DOHH2 (cell line): ENCODE measurements around the gene DUOXA1.

Experiments
- H3F3A ChIP-seq: fragments of 200-600 bp; sonication (generic), shearing (Covaris generic); 2 replicates; pipeline ENCODE4 v1.6.0; 2016; ENCODE audit warnings: antibody characterized with exemption, mild to moderate bottlenecking; ENCODE audit not compliant: control insufficient read depth, insufficient read depth
- H3K27ac ChIP-seq: fragments of 200-600 bp; sonication (generic); 2 replicates; pipeline ENCODE4 v1.5.1; 2014; ENCODE audit warnings: low read depth, mild to moderate bottlenecking, low read length, moderate library complexity
- H3K27me3 ChIP-seq: fragments of 200-600 bp; sonication (generic); 2 replicates; pipeline ENCODE4 v1.6.1; 2014; ENCODE audit warnings: mild to moderate bottlenecking, low read length, mixed read lengths; ENCODE audit not compliant: control insufficient read depth
- H3K36me3 ChIP-seq: fragments of 200-600 bp; sonication (generic); 2 replicates; pipeline ENCODE4 v1.6.1; 2014; ENCODE audit warnings: mild to moderate bottlenecking, low read length, moderate library complexity, mixed read lengths; ENCODE audit not compliant: control insufficient read depth
- H3K4me1 ChIP-seq: fragments of 200-600 bp; sonication (generic); 2 replicates; pipeline ENCODE4 v1.6.1; 2014; ENCODE audit warnings: mild to moderate bottlenecking, low read length, mixed read lengths; ENCODE audit not compliant: control insufficient read depth
- H3K4me2 ChIP-seq: fragments of 200-600 bp; sonication (generic); 2 replicates; pipeline ENCODE4 v1.6.0; 2014; ENCODE audit warnings: mild to moderate bottlenecking, low read length, moderate library complexity
- H3K4me3 ChIP-seq: fragments of 200-600 bp; sonication (generic); 2 replicates; pipeline ENCODE4 v1.5.1; 2014; ENCODE audit warnings: mild to moderate bottlenecking, low read length, mixed read lengths
- H3K79me2 ChIP-seq: fragments of 200-600 bp; sonication (generic); 2 replicates; pipeline ENCODE4 v1.6.1; 2014; ENCODE audit warnings: mild to moderate bottlenecking, low read length, mixed read lengths; ENCODE audit not compliant: control insufficient read depth
- H3K9me2 ChIP-seq: fragments of 200-600 bp; sonication (generic); replicated peaks from 2 replicates; pipeline ENCODE4 v1.6.1; 2014; ENCODE audit warnings: mild to moderate bottlenecking, low read length, mixed read lengths; ENCODE audit not compliant: control insufficient read depth
- H3K9me3 ChIP-seq: fragments of 200-600 bp; sonication (generic); 2 replicates; pipeline ENCODE4 v1.6.1; 2014; ENCODE audit warnings: antibody characterized with exemption, low read length, mixed read lengths; ENCODE audit not compliant: control insufficient read depth, insufficient read depth
- H4K20me1 ChIP-seq: fragments of 200-600 bp; sonication (generic); 2 replicates; pipeline ENCODE4 v1.6.0; 2014; ENCODE audit warnings: low read depth, mild to moderate bottlenecking, antibody characterized with exemption, low read length, moderate library complexity; ENCODE audit not compliant: control insufficient read depth, insufficient read depth
- EZH2phosphoT487 ChIP-seq: fragments of 200-600 bp; sonication (generic); IDR thresholded peaks from 2 replicates; pipeline ENCODE4 v1.6.1; 2017; ENCODE audit warnings: borderline replicate concordance, mild to moderate bottlenecking, antibody characterized with exemption, low read length, moderate library complexity, mixed read lengths
- TF ChIP-seq, protein P1 (sequence below): fragments of 200-600 bp; sonication (generic); IDR thresholded peaks from one replicate; pipeline ENCODE4 v1.5.1; 2014; ENCODE audit warnings: antibody characterized with exemption, mild to moderate bottlenecking, low read depth, low read length; ENCODE audit not compliant: poor library complexity, severe bottlenecking

Gene DUOXA1

DNA sequence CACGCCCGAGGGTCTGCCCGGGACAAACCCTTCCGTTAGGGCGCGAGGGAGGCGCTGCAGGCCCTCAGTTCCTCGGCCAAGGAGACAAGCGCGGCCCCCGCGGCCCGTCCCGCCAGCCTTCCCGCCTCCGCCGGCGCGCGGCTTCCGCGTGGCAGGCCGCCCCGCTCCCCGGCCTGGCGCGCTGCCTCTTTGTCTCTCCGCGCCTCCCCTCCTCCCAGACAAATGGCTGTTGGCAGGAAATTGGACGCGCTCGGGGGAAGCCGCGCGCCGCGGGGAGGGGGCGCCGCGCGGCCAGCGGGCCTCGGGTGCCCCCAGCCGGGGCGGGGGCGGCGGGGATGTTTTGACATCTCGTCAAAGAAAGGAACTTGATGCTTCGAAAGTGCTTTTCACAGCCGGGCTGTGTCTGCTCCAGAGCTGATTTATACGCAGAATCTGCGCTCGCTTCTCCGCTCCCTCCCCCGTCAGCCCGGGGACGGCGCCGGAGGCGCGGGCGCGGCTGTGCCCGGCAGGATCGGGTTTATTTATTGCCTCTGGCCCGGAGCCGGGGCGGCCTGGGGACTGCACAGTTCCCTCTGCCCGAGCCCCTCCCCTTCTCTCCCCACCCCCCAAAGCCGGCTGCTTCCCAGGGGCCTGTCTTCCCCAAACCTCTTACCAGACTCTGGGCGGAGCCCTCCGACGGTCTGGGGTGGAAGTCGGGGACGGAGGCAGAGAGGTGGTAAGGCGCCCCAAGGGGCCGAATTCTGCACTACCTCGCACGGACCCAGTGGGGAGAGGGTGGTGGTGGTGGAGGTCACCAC is 37.4 kb upstream of the DUOXA1 start:
- Histone ChIP-seq H3K9me3 (no peaks in the 10 kb centered on the region), H3K4me2 (peak overlapping the region; percentile 82), H3F3A (0 out of 2 replicates have a peak, but pooled peaks cover 5% of the 10 kb centered on the region), H3K27me3 (no peaks in the 10 kb centered on the region), H3K36me3 (no peaks in the 10 kb centered on the region), H4K20me1 (no peaks in the 10 kb centered on the region), H3K27ac (peak overlapping the region; percentile 74), H3K4me1 (peaks cover 31% of the 10 kb centered on the region), H3K79me2 (peaks cover 17% of the 10 kb centered on the region), H3K4me3 (peak overlapping the region; percentile 92), H3K9me2 (no peaks in the 10 kb centered on the region)
- TF ChIP-seq, protein P1, sequence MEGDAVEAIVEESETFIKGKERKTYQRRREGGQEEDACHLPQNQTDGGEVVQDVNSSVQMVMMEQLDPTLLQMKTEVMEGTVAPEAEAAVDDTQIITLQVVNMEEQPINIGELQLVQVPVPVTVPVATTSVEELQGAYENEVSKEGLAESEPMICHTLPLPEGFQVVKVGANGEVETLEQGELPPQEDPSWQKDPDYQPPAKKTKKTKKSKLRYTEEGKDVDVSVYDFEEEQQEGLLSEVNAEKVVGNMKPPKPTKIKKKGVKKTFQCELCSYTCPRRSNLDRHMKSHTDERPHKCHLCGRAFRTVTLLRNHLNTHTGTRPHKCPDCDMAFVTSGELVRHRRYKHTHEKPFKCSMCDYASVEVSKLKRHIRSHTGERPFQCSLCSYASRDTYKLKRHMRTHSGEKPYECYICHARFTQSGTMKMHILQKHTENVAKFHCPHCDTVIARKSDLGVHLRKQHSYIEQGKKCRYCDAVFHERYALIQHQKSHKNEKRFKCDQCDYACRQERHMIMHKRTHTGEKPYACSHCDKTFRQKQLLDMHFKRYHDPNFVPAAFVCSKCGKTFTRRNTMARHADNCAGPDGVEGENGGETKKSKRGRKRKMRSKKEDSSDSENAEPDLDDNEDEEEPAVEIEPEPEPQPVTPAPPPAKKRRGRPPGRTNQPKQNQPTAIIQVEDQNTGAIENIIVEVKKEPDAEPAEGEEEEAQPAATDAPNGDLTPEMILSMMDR = peak; percentile 73
- no peak for TF ChIP-seq EZH2phosphoT487

DNA sequence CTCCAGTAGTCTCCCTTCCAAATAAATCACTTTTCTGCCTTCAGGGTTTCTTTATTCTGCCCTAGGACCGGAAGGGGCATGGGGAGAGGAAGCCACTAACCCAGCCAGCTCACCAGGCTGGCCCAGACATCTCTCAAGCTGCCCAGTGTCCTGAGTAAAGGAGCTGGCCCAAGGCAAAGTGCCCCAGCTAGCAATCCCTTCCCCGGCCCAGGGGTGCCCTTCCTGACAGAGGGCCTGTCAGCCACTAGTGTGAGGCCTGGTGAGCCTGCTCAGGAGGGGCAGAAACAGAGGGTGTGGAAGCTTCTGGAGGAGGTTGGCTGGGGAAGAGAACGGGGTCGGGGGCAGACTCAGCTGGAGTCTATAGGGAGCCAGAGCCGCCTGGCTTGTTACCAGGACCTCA is 35.9 kb upstream of the DUOXA1 start:
- peaks cover 17% of the 10 kb centered on the region for H3K79me2 ChIP-seq
- H3K27ac ChIP-seq = no peak overlapping the region
- H3K4me3 ChIP-seq = peak overlapping the region; percentile 92
- H3K4me2 ChIP-seq = peak overlapping the region; percentile 82
- H3K36me3 ChIP-seq = no peaks in the 10 kb centered on the region
- peaks cover 31% of the 10 kb centered on the region for H3K4me1 ChIP-seq
- no peaks in the 10 kb centered on the region for H3K9me2 ChIP-seq
- TF ChIP-seq, protein P1 = no peak
- no peak for TF ChIP-seq EZH2phosphoT487
- H3F3A ChIP-seq = 0 out of 2 replicates have a peak, but pooled peaks cover 5% of the 10 kb centered on the region
- H3K9me3 ChIP-seq = no peaks in the 10 kb centered on the region
- H4K20me1 ChIP-seq = no peaks in the 10 kb centered on the region
- H3K27me3 ChIP-seq = no peaks in the 10 kb centered on the region

DNA sequence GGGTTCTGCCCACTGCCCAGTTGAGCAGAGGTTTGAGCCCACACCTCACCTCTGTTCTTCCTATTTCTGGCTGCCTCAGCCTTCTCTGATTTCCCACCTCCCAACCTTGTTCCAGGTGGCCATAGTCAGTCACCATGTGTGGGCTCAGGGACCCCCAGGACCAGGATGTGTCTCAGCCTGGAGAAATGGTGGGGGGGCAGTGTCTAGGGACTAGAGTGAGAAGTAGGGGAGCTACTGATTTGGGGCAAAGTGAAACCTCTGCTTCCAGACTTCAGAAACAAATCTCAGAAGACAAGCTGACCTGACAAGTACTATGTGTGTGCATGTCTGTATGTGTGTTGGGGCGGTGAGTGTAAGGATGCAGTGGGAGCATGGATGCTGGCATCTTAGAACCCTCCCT is 35.2 kb upstream of the DUOXA1 start:
- peaks cover 28% of the 10 kb centered on the region for H3K4me1 ChIP-seq

More for the DNA sequence above, 35.2 kb upstream of the DUOXA1 start:
- Histone ChIP-seq H3K27ac (no peak overlapping the region), H3F3A (0 out of 2 replicates have a peak, but pooled peaks cover 1% of the 10 kb centered on the region), H3K36me3 (no peaks in the 10 kb centered on the region), H3K9me3 (no peaks in the 10 kb centered on the region), H3K27me3 (no peaks in the 10 kb centered on the region), H3K4me2 (no peak overlapping the region; the same call in 1 of the 2 replicates), H3K4me3 (no peak overlapping the region), H4K20me1 (no peaks in the 10 kb centered on the region), H3K9me2 (no peaks in the 10 kb centered on the region), H3K79me2 (peaks cover 17% of the 10 kb centered on the region)
- TF ChIP-seq, protein P1 = no peak
- no peak for TF ChIP-seq EZH2phosphoT487
